SK-N-SH (cell line): ENCODE measurements around the gene SPATC1L. TPM values are rescaled to one million over a fixed set of nuclear protein-coding genes. Genes with fewer than 3 reads are reported as not detected.
"Not testable (repeated sequence)": the region's sequence is repeated elsewhere in the genome, so short reads cannot be mapped to it uniquely, and the experiment has no call there.

Experiments used
- CTCF ChIA-PET: fragments of 300-600, 350-600 bp; formaldehyde crosslinking; extraction: SDS; loops from one replicate; lab custom pipeline; 2021; lab: Yijun Ruan, JAX
- POLR2A ChIA-PET: fragments of 350-600 bp; sonication (Branson Sonifier 250); formaldehyde crosslinking; extraction: SDS; loops from one replicate; lab custom pipeline; 2020; ENCODE audit warnings: antibody characterized with exemption, inconsistent platforms; lab: Yijun Ruan, JAX
- DNase-seq: peaks from one replicate; pipeline ENCODE4 v3.0.0; 2012
- H2AFZ ChIP-seq: fragments of 200-600 bp; sonication (generic); 2 replicates; pipeline ENCODE4 v1.8.1; 2016; ENCODE audit warnings: antibody characterized with exemption, mild to moderate bottlenecking, low read depth
- H3F3A ChIP-seq: fragments of 200-600 bp; sonication (generic); replicated peaks from 2 replicates; pipeline ENCODE3; 2016; ENCODE audit warnings: antibody characterized with exemption, mild to moderate bottlenecking; ENCODE audit not compliant: insufficient read depth
- H3K27ac ChIP-seq, 2 experiments: fragments of 200-500 bp in 1 of 2; fragments of 200-600 bp in 1 of 2; sonication (Bioruptor generic) in 1 of 2; sonication (generic), shearing (Covaris generic) in 1 of 2; 2 replicates each; pipeline versions ENCODE4 v1.5.1 to v1.6.1; 2014 to 2016; ENCODE audit warnings: low read depth in 2 of 2, inconsistent platforms in 1 of 2, low read length in 1 of 2, mild to moderate bottlenecking in 1 of 2, mixed read lengths in 1 of 2
- H3K27me3 ChIP-seq: fragments of 200-600 bp; sonication (generic), shearing (Covaris generic); 2 replicates; pipeline ENCODE4 v1.6.1; 2016; ENCODE audit warnings: mixed run types; ENCODE audit not compliant: insufficient read depth
- H3K36me3 ChIP-seq, 2 experiments: fragments of 200-500 bp in 1 of 2; fragments of 200-600 bp in 1 of 2; sonication (Bioruptor generic) in 1 of 2; sonication (generic) in 1 of 2; replicated peaks in 1 of 2; 2 replicates each; pipeline versions ENCODE3 to v1.5.1; 2014 to 2016; ENCODE audit warnings: low read length in 1 of 2, mild to moderate bottlenecking in 1 of 2; ENCODE audit not compliant: insufficient read depth in 2 of 2, control insufficient read depth in 1 of 2
- H3K4me1 ChIP-seq, 2 experiments: fragments of 200-500 bp in 1 of 2; fragments of 200-600 bp in 1 of 2; sonication (Bioruptor generic) in 1 of 2; sonication (generic), shearing (Covaris generic) in 1 of 2; 2 replicates each; pipeline versions ENCODE4 v1.5.1 to v1.6.1; 2014 to 2016; ENCODE audit warnings: low read depth in 1 of 2, low read length in 1 of 2, mixed run types in 1 of 2; ENCODE audit not compliant: insufficient read depth in 2 of 2, control insufficient read depth in 1 of 2
- H3K4me2 ChIP-seq: fragments of 200-600 bp; sonication (generic), shearing (Covaris generic); 2 replicates; pipeline ENCODE4 v1.6.1; 2017; ENCODE audit warnings: mixed run types
- H3K4me3 ChIP-seq, 2 experiments: fragments of 200-500 bp in 1 of 2; fragments of 200-600 bp in 1 of 2; sonication (Bioruptor generic) in 1 of 2; sonication (generic), shearing (Covaris generic) in 1 of 2; 2 replicates each; pipeline versions ENCODE4 v1.5.1 to v1.8.1; 2014 to 2016; ENCODE audit warnings: low read depth in 2 of 2, inconsistent platforms in 1 of 2, low read length in 1 of 2, mild to moderate bottlenecking in 1 of 2, mixed read lengths in 1 of 2, moderate library complexity in 1 of 2
- H3K79me2 ChIP-seq: fragments of 200-600 bp; sonication (generic); 2 replicates; pipeline ENCODE4 v1.8.1; 2017; ENCODE audit warnings: mild to moderate bottlenecking; ENCODE audit not compliant: insufficient read depth
- H3K9ac ChIP-seq: fragments of 200-600 bp; sonication (generic); 2 replicates; pipeline ENCODE4 v1.6.1; 2017; ENCODE audit warnings: mixed run types
- H3K9me2 ChIP-seq: fragments of 200-600 bp; sonication (generic); 2 replicates; pipeline ENCODE4 v1.6.1; 2017; ENCODE audit warnings: mixed run types
- H3K9me3 ChIP-seq: fragments of 200-600 bp; sonication (generic); 2 replicates; pipeline ENCODE4 v1.6.1; 2017; ENCODE audit warnings: mixed run types, mild to moderate bottlenecking, moderate library complexity
- H4K20me1 ChIP-seq: fragments of 200-600 bp; sonication (generic); 2 replicates; pipeline ENCODE4 v1.6.1; 2017; ENCODE audit warnings: mild to moderate bottlenecking, mixed run types; ENCODE audit not compliant: insufficient read depth
- CTCF ChIP-seq: fragments of 200-600 bp; sonication (generic); IDR thresholded peaks from 2 replicates; pipeline ENCODE4 v1.6.1; 2017; ENCODE audit warnings: antibody characterized with exemption, mild to moderate bottlenecking, moderate library complexity
- MAX ChIP-seq: IDR thresholded peaks from 2 replicates; pipeline ENCODE4 v1.4.0; 2012; ENCODE audit warnings: low read depth
- MXI1 ChIP-seq: IDR thresholded peaks from 2 replicates; pipeline ENCODE4 v1.6.1; 2012; ENCODE audit warnings: mild to moderate bottlenecking, low read depth, low read length, improper control_type of control experiment
- NFIC ChIP-seq: IDR thresholded peaks from 2 replicates; pipeline ENCODE4 v1.4.0; 2012; ENCODE audit warnings: borderline replicate concordance
- NRF1 ChIP-seq: IDR thresholded peaks from 2 replicates; pipeline ENCODE4 v1.6.1; 2012; ENCODE audit warnings: low read depth, mild to moderate bottlenecking, low read length
- PBX3 ChIP-seq: IDR thresholded peaks from 2 replicates; pipeline ENCODE4; 2012
- POLR2AphosphoS5 ChIP-seq: IDR thresholded peaks from 2 replicates; pipeline ENCODE4 v1.6.1; 2012; ENCODE audit warnings: low read depth, low read length
- RAD21 ChIP-seq: IDR thresholded peaks from 2 replicates; pipeline ENCODE4 v1.6.1; 2012; ENCODE audit warnings: mild to moderate bottlenecking, low read length
- RCOR1 ChIP-seq: fragments of 150-350 bp; IDR thresholded peaks from 2 replicates; pipeline ENCODE4 v1.6.1; 2017; ENCODE audit warnings: antibody characterized with exemption, low read length
- RFX5 ChIP-seq: IDR thresholded peaks from 2 replicates; pipeline ENCODE4 v1.6.1; 2012; ENCODE audit warnings: mild to moderate bottlenecking, improper control_type of control experiment, low read length
- RXRA ChIP-seq: IDR thresholded peaks from 2 replicates; pipeline ENCODE4 v1.4.0; 2012; ENCODE audit warnings: low read depth, mild to moderate bottlenecking, borderline replicate concordance
- SMC3 ChIP-seq: IDR thresholded peaks from 2 replicates; pipeline ENCODE4 v1.6.1; 2012; ENCODE audit warnings: low read depth, low read length, improper control_type of control experiment
- TEAD4 ChIP-seq: IDR thresholded peaks from 2 replicates; pipeline ENCODE4 v1.4.0; 2012; ENCODE audit warnings: mild to moderate bottlenecking, borderline replicate concordance; ENCODE audit not compliant: insufficient read depth
- WGBS: methylation state at CpG from one replicate; pipeline ENCODE4 v1.1.6; 2017; ENCODE audit warnings: low lambda C conversion rate; 5-methylcytosine and 5-hydroxymethylcytosine counted together
- polyA plus RNA-seq, 3 experiments: library from polyadenylated mRNA; depleted of rRNA; stranded (reverse); fragments of >200 nt; gene quantifications; 2 replicates each; pipeline ENCODE4 v1.2.3, GENCODE V29; 2012

Gene SPATC1L
- polyA plus RNA-seq, 1 of the 3 experiments (the other 2 are of a cell fraction) = 8.3 TPM

- TF ChIP-seq SMC3 (no peak), PBX3 (no peak), MAX (no peak), CTCF (no peak), RAD21 (no peak)
These were observed 41.9 kb upstream of the SPATC1L start (continued) for GRCh38 chr21:46226146-46226545.

GRCh38 chr21:46223661-46224060 is 39.4 kb upstream of the SPATC1L start:
- Histone ChIP-seq H3K79me2 (peaks cover 40% of the 10 kb centered on the region), H3K36me3 (peaks cover 0 to 25% of the 10 kb centered on the region in 2 experiments), H3K4me1 (peaks cover 6 to 19% of the 10 kb centered on the region in 2 experiments; a peak in 3 of 4 replicates)
- H2AFZ ChIP-seq, POLR2A ChIA-PET, CTCF ChIA-PET, H3K9me3 ChIP-seq, H3K27ac ChIP-seq, H3K9me2 ChIP-seq, H3K9ac ChIP-seq, H4K20me1 ChIP-seq, H3K4me2 ChIP-seq, DNase-seq, H3F3A ChIP-seq, H3K27me3 ChIP-seq, H3K4me3 ChIP-seq: not testable (repeated sequence)
- WGBS = 97% methylated on average over 18 of the region's 18 CpGs

GRCh38 chr21:46223217-46223616 is 39.0 kb upstream of the SPATC1L start:
- Histone ChIP-seq H3K9ac (no peak overlapping the region), H3K4me1 (peaks cover 6 to 19% of the 10 kb centered on the region in 2 experiments; a peak in 3 of 4 replicates), H3F3A (no peaks in the 10 kb centered on the region), H3K27me3 (no peaks in the 10 kb centered on the region), H3K9me3 (no peaks in the 10 kb centered on the region), H3K4me3 (no peak overlapping the region), H2AFZ (no peak overlapping the region), H3K9me2 (no peaks in the 10 kb centered on the region), H3K27ac (no peak overlapping the region), H3K79me2 (peaks cover 38% of the 10 kb centered on the region), H3K4me2 (no peak overlapping the region), H3K36me3 (peaks cover 0 to 25% of the 10 kb centered on the region in 2 experiments), H4K20me1 (peaks cover 8% of the 10 kb centered on the region)
- ChIA-PET POLR2A (no interaction called here), CTCF (no interaction called here)
- no peak for DNase-seq
- 82% methylated on average over 7 of the region's 7 CpGs for WGBS
- TF ChIP-seq NRF1 = no peak
- TF ChIP-seq POLR2AphosphoS5 = no peak
- no peak for TF ChIP-seq SMC3
- no peak for TF ChIP-seq RCOR1
- no peak for TF ChIP-seq NFIC
- TF ChIP-seq RXRA = no peak
- TF ChIP-seq RFX5 = no peak
- TF ChIP-seq TEAD4 = no peak
- TF ChIP-seq MXI1 = no peak
- TF ChIP-seq CTCF = no peak
- TF ChIP-seq MAX = no peak
